ENCODE results near the gene LYZL2.

DNA sequence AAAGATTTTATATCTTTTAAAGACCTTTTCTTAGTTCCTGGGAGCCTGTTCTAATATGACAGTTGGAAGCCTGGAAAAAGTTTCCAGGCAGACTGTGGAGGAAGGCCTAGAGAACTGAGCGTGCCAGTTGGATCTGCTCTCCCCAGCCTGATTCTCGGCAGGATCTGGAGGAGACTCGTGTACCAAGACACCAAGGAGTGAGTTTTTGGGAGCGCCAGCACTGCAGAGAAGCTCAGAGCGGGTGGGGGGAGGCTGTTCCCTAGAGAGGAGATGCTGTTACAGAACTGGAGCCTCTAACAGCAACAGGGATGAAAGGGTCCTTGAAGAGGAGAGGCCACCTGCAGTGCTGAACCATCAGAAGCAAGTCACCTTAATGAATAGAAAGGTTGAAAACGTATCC lies 52.9 kb downstream of the LYZL2 start:
- TF ChIP-seq, protein P1, sequence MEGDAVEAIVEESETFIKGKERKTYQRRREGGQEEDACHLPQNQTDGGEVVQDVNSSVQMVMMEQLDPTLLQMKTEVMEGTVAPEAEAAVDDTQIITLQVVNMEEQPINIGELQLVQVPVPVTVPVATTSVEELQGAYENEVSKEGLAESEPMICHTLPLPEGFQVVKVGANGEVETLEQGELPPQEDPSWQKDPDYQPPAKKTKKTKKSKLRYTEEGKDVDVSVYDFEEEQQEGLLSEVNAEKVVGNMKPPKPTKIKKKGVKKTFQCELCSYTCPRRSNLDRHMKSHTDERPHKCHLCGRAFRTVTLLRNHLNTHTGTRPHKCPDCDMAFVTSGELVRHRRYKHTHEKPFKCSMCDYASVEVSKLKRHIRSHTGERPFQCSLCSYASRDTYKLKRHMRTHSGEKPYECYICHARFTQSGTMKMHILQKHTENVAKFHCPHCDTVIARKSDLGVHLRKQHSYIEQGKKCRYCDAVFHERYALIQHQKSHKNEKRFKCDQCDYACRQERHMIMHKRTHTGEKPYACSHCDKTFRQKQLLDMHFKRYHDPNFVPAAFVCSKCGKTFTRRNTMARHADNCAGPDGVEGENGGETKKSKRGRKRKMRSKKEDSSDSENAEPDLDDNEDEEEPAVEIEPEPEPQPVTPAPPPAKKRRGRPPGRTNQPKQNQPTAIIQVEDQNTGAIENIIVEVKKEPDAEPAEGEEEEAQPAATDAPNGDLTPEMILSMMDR (conservative IDR thresholded peaks at IDR 0.05; ENCODE audit: low read depth, low read length): no peak
- TF ChIP-seq EZH2 (IDR thresholded peaks at IDR 0.05; ENCODE audit: borderline replicate concordance, low read depth, low read length, poor library complexity, severe bottlenecking): no peak

Measured in A673 (cell line).